KG1 (cell line): ENCODE data around the gene LRRC73.
"Not testable (repeated sequence)": the region's sequence is repeated elsewhere in the genome, so short reads cannot be mapped to it uniquely, and the experiment has no call there.

Source experiments
- DNase-seq: peaks from one replicate; lab custom pipeline; 2025; lab: John Stamatoyannopoulos, UW

Gene LRRC73

GRCh38 chr6:43509984-43510826 lies at the start of gene LRRC73:
TSS of gene LRRC73 (minus strand) at chr6:43510346. CDS start at chr6:43509785, 561 bp downstream.
- peak; percentile 19 for DNase-seq

- DNase-seq: no peak
Observed at GRCh38 chr6:43559328-43559727, 49.2 kb upstream of the LRRC73 start.

GRCh38 chr6:43557620-43558019 lies 47.5 kb upstream of the LRRC73 start:
- DNase-seq: not testable (repeated sequence)

- no peak for DNase-seq
Observed at GRCh38 chr6:43547222-43547621, 37.1 kb upstream of the LRRC73 start.

GRCh38 chr6:43544461-43544860 lies 34.3 kb upstream of the LRRC73 start:
- no peak for DNase-seq

- DNase-seq: no peak
Observed at GRCh38 chr6:43541774-43542471, 31.8 kb upstream of the LRRC73 start.

GRCh38 chr6:43540507-43540906 lies 30.4 kb upstream of the LRRC73 start:
- DNase-seq: no peak

- DNase-seq: not testable (repeated sequence)
Observed at GRCh38 chr6:43539409-43539808, 29.3 kb upstream of the LRRC73 start.

- not testable (repeated sequence) for DNase-seq
Observed at GRCh38 chr6:43538986-43539385, 28.8 kb upstream of the LRRC73 start.

GRCh38 chr6:43532201-43532600 lies 22.1 kb upstream of the LRRC73 start:
- DNase-seq: no peak

- DNase-seq: no peak
Observed at GRCh38 chr6:43524483-43524961, 14.4 kb upstream of the LRRC73 start.

GRCh38 chr6:43523284-43523683 lies 13.1 kb upstream of the LRRC73 start:
- DNase-seq: no peak

GRCh38 chr6:43522547-43523261 lies 12.6 kb upstream of the LRRC73 start:
- DNase-seq: no peak

GRCh38 chr6:43521836-43522235 lies 11.7 kb upstream of the LRRC73 start:
- no peak for DNase-seq

- DNase-seq: no peak
Observed at GRCh38 chr6:43520097-43520496, 10.0 kb upstream of the LRRC73 start.

- DNase-seq: no peak
Observed at GRCh38 chr6:43517505-43518357, 7.6 kb upstream of the LRRC73 start.

GRCh38 chr6:43516697-43517504 lies 6.8 kb upstream of the LRRC73 start, which contains the start of the genes POLR1C and YIPF3:
TSS of gene POLR1C (plus strand) at chr6:43517089. CDS start at chr6:43517110, 21 bp downstream.
TSS of gene YIPF3 (minus strand) at chr6:43516926. CDS start at chr6:43516807, 119 bp downstream.
- DNase-seq: peak; percentile 94

GRCh38 chr6:43516367-43516696 lies 6.2 kb upstream of the LRRC73 start:
- no peak for DNase-seq

- no peak for DNase-seq
Observed at GRCh38 chr6:43515808-43516207, 5.7 kb upstream of the LRRC73 start.

GRCh38 chr6:43511824-43512415 lies 1.8 kb upstream of the LRRC73 start:
- no peak for DNase-seq
